ENCODE measurements around the gene PIPOX.
"Not testable (repeated sequence)": the region's sequence is repeated elsewhere in the genome, so short reads cannot be mapped to it uniquely, and the experiment has no call there.

PIPOX gene

DNA sequence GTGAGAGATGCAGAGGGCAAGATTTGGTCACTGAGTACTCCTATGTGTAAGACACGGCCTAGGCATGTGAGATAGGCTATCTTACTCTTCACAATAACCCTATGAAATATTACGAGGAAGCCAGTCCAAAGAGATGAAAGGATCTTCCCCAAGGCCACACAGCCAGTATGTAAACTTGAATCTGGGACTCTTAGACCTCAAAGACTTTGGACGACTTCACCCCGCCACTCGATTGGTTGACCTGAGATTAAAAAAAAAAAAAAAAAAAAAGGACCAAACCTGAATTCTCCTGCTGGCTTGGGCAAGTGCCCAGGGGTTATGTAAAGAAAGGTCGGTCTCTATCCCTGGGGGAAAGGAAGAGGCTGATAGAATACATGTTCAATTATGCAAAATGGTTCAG lies 33.1 kb downstream of the PIPOX start:
- no peak for DNase-seq (ENCODE audit: low read depth)

DNA sequence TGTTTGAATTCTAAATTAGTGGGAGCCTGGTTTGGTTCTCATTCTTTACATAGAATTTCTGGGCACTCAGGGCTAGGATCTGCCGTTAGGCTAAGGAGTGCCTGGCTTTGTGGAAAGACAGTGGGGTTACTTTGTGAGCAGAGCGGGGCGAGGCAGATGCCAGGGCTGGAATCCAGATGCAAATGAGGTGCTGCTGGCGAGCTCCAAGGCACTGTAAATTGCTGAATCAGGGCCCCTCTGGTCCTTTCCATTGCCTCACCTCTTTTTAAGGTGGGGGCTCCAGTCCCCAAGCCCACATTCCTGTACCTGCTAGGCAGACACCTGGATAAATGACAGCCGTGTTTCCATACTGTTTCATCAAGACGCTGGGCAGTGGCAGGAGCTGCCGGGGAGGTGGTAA lies 33.8 kb downstream of the PIPOX start:
- DNase-seq (ENCODE audit: low read depth), result no peak

- no peak for DNase-seq (ENCODE audit: low read depth)
These were observed 34.4 kb downstream of the PIPOX start for GRCh38 chr17:29077320-29077719.

GRCh38 chr17:29078183-29079045 lies 35.5 kb downstream of the PIPOX start:
- DNase-seq (ENCODE audit: low read depth), result peak; percentile 1

DNA sequence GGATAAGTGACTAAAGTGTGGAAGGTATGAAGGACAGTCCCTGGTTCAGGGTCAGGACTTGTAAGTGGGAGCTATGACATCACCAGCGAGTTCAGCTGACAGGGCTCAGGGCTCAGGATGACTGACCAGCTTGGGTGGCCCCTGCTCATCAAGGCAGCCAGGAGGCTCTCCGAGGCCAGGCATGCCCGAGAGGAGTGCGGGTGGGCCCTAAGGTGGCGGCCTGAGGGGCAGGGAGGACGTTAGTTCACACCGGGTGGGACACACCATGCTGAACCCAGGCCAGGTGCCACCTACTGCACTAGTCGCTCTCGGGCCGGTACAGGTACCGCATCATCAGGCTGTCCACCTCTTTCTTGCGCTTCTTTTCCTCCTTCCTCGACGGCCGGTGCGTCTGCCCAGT lies 36.5 kb downstream of the PIPOX start:
- no peak for DNase-seq (ENCODE audit: low read depth)

DNA sequence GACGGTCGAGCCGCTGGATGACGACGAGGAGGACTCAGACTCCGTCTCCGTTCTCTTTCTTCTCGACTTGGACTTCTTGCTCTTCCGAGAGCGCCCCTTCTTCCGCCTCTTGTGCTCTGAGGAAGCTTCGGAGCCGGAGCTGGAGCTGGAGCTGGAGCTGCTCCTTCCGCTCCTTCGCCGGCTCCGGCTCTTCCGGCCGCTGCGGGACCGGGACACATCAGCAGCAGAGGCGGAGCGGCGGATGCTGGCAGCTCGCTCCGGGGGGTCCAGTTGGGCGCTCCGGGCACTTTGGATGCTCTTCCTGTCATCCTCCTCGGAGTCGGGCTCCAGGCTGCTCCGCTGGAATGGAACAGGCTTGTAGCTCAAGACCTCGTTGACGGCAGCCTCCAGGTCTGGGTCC lies 36.9 kb downstream of the PIPOX start:
- DNase-seq (ENCODE audit: low read depth), result no peak

DNA sequence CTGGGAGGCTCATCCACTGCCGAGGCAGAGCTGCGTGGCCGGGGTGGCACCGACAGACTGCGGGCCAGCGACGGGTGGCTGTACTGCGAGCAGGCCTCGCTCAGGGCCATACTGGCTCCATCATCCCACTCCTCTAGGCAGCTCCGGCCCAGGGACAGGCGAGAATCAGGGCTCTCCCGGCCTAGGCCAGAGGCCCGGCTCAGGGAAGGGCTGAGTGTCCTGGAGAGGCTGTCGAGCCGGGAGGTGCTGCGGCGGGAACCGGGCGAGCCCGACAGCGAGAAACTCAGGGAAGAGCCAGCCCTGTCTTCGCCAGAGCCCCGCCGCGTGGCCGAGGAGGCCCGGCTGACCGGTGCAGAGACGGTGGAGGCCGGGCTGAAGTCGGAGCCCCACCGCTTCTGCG lies 37.4 kb downstream of the PIPOX start:
- no peak for DNase-seq (ENCODE audit: low read depth)

DNA sequence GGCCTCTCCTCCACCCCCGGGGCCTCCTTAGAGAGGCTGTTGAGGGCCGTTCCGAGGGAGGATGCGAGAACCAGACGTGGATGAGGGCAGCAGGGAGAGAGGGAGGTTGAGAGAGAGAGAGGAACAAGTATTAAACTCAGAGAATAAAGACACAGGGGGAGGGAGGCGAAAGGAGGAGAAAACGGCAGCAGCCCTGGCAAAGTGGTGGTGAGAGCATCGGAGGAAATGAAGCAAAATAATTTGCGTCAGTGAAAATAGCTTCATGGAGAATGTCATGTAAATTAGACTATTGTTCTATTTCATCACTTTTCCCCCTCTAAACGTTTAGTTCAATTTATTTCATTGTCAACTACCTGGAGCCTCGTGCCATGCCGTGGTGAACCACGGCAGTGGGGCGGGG lies 38.0 kb downstream of the PIPOX start:
- DNase-seq (ENCODE audit: low read depth), result no peak

GRCh38 chr17:29084541-29085146 lies 41.7 kb downstream of the PIPOX start:
- no peak for DNase-seq (ENCODE audit: low read depth)

- DNase-seq (ENCODE audit: low read depth), result no peak
These were observed 42.3 kb downstream of the PIPOX start for GRCh38 chr17:29085223-29085622.

DNA sequence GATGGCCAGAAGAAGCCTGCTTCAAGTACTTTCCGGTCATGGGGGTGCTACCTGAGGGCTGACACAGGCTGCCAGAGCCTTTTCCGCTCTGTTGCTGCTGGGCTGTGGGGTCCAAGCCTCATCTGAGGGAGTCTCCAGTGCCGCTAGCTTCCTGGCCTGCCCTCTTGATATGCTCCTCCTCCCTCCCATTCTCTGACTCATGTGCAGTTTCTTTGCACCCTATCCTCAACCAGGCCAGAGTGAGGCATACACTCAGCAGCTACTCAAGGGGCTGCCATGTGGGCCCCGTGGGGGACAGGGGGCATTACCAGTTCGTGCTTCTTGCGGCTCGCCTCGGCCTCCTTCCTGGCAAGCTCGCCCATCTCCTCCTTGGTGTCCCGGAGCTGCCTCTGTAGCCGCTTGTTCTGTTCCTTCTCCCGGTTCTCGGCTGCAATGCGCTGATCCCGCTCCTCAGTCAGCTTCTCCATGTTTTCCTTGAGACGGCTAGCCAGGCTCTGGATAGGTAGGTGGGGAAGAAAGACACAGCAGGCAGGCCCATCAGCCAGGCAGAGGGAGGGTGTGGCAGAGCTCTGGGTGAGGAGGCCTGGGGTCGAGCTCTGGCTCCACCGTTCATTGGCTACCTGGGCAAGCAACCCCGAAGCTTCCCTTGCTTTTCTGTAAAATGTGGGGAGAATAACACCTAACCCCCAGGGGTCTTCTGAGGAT lies 43.8 kb downstream of the PIPOX start:
- no peak for DNase-seq (ENCODE audit: low read depth)

DNA sequence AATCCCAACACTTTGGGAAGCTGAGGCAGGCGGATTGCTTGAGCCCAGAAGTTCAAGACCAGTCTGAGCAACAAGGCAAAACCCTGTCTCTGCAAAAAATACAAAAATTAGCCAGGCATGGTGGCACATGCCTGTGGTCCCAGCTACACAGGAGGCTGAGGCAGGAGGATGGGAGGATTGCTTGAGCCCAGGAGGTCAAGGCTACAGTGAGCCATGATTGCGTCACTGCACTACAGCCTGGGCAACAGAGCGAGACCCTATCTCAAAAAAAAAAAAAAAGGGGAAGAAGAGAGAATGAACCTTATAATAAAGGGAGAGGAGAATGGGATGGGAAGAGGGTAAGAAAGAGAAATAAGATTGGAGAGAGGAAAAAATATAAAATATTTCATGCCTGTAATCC lies 45.8 kb downstream of the PIPOX start:
- not testable (repeated sequence) for DNase-seq (ENCODE audit: low read depth)

DNA sequence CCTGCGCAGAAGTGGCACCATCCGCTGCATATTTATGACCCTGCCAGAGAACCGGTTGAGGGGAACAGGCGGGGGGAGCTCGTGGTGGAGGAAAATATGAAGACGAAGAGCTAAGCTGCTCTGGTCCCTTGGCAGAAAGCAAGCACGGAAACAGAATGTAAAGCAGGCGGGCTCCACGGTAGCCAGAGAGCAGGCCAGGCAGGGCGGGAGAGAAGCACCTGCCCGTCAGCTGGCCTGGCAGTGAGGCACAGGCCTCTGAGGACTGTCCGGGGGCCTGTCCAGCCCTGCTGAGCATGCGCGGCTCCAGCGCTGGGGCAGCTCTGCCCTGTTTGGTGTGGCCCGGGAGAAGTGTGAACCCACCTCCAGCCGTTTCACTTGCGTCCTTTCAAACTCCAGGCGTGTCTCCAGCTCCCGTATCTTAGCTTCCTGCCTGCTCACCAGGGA lies 46.7 kb downstream of the PIPOX start:
- no peak for DNase-seq (ENCODE audit: low read depth)

GRCh38 chr17:29090108-29090507 lies 47.2 kb downstream of the PIPOX start:
- DNase-seq (ENCODE audit: low read depth), result no peak

- no peak for DNase-seq (ENCODE audit: low read depth)
These were observed 48.0 kb downstream of the PIPOX start for GRCh38 chr17:29090750-29091605.

GRCh38 chr17:29091606-29092289 lies 48.8 kb downstream of the PIPOX start:
- no peak for DNase-seq (ENCODE audit: low read depth)

DNA sequence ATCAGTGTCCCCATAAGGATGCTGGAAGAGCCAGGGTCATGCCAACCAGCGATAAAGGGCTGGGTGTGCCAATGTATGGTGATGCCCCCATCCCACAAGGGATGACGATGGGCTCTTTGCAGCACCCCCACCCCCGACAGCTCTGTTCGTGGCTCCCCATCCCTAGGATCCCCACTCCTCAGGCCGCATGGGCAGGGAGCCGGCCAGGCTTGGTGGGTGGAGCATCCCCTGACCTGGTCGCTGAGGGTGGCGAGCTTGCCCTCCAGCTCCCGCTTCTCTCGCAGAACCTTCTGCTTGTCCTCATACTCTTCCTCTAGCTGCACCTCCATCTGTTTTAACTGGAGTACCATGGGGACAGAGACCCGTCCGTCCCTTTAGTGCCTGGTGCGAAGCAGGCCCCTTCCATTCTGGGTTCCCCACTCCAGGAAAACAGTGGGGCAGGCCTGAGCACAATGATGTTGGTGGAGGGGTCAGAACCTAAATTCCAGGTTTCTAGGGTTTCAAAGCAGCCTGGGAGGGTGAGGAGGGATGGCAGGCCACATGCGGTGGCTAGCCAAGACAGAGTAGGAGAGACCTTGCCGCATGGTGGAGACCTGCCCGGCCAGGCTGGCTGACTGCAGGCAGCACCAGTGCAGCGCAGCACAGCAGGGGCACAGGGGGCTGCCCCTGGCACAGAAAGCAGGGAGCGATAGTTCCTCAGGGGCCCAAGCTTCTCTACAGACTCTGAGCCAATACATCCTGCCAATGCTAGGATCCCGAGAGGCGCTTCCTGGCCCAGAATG lies 50.3 kb downstream of the PIPOX start:
- DNase-seq (ENCODE audit: low read depth), result no peak

- DNase-seq (ENCODE audit: low read depth), result no peak
These were observed 51.3 kb downstream of the PIPOX start for GRCh38 chr17:29094101-29094708.

GRCh38 chr17:29095439-29095838 lies 52.5 kb downstream of the PIPOX start:
- DNase-seq (ENCODE audit: low read depth), result no peak

DNA sequence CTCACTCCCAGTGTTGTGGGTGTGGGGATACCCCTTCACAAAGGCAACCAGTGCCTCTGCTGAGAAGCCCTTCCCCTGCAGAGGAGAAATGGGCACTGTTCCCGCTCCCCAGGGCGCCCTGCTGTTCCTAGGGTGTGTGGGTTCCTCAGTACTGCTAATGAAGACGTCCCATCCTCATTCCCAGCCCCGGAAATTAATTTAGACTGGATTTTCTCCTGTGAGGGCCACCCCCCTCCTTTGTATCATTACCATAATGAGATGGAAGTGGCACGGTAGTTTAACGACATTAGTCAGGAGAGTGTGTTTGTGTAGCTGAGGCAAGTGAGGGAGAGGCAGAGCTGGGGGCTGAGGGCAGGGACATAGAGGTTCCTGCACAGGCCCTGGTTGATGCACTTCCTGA lies 53.2 kb downstream of the PIPOX start:
- no peak for DNase-seq (ENCODE audit: low read depth)
